HepG2 (cell line): ENCODE data around the gene MPV17L2. TPM values are rescaled to one million over a fixed set of nuclear protein-coding genes. Genes with fewer than 3 reads are reported as not detected.

Source experiments
- ATAC-seq: fragments of 200-7000 bp; cut with Tn5 transposase; 3 replicates; pipeline ENCODE4 v1.9.1; 2020; ENCODE audit warnings: mild to moderate bottlenecking, moderate library complexity
- BruUV-seq: library from RNA; stranded (reverse); fragments of 400-500 nt; replicated peaks from 2 replicates; lab custom pipeline; 2021; lab: Mats Ljungman, UMichigan
- CTCF ChIA-PET: fragments of 300-600 bp; formaldehyde crosslinking; extraction: SDS; loops from one replicate; lab custom pipeline; 2021; ENCODE audit warnings: low total read pairs, inconsistent platforms, low intra/inter-chr PET ratio; lab: Yijun Ruan, JAX
- POLR2A ChIA-PET: fragments of 350-600 bp; sonication (Branson Sonifier 250); formaldehyde crosslinking; loops from one replicate; lab custom pipeline; 2020; ENCODE audit warnings: antibody characterized with exemption, inconsistent platforms; lab: Yijun Ruan, JAX
- DNase-seq: peaks from one replicate; pipeline ENCODE4 v3.0.0-alpha.2; 2015; ENCODE audit warnings: low spot score
- FAIRE-seq: peaks from 3 replicates; lab custom pipeline; 2011; peaks lifted over from hg19 to GRCh38; lab: Jason Lieb, UNC
- H2AFZ ChIP-seq: one replicate; pipeline ENCODE4 v1.6.1; 2011; ENCODE audit warnings: low read length, inconsistent platforms
- H3K27ac ChIP-seq: fragments of 300-600 bp; 3 replicates; pipeline ENCODE4 v1.8.0; 2011; ENCODE audit warnings: mixed run types, mild to moderate bottlenecking, mixed read lengths, low read length, inconsistent platforms; ENCODE audit not compliant: insufficient read depth; ENCODE audit errors: extremely low read length
- H3K27me3 ChIP-seq, 2 experiments: fragments of 200-600 bp in 1 of 2; 2 replicates in 1 of 2; 3 replicates in 1 of 2; pipeline versions ENCODE4 v1.6.0 to v1.8.0; 2011; ENCODE audit warnings: low read length in 2 of 2, mild to moderate bottlenecking in 2 of 2, moderate library complexity in 2 of 2, inconsistent platforms in 1 of 2; ENCODE audit not compliant: insufficient read depth in 2 of 2, control insufficient read depth in 1 of 2
- H3K36me3 ChIP-seq, 2 experiments: fragments of 200-600 bp in 1 of 2; replicated peaks in 1 of 2; 2 replicates in 1 of 2; 3 replicates in 1 of 2; pipeline versions ENCODE4 v1.5.1 to v1.8.0; 2011; ENCODE audit warnings: low read length in 2 of 2, inconsistent platforms in 1 of 2; ENCODE audit not compliant: insufficient read depth in 2 of 2, control insufficient read depth in 1 of 2
- H3K4me1 ChIP-seq: 2 replicates; pipeline ENCODE4 v1.5.1; 2012; ENCODE audit warnings: low read length, inconsistent platforms; ENCODE audit not compliant: insufficient read depth
- H3K4me2 ChIP-seq: 2 replicates; pipeline ENCODE4 v1.6.0; 2011; ENCODE audit warnings: low read depth, low read length, inconsistent platforms
- H3K4me3 ChIP-seq, 3 experiments: fragments of 200-600 bp in 1 of 3; sonication (generic), shearing (Covaris generic) in 1 of 3; replicated peaks in 1 of 3; 2 replicates each; pipeline ENCODE4 v1.5.1; 2011 to 2016; ENCODE audit warnings: low read length in 3 of 3, inconsistent platforms in 2 of 3, low read depth in 2 of 3, mild to moderate bottlenecking in 2 of 3, control low read depth in 1 of 3, mixed read lengths in 1 of 3; ENCODE audit not compliant: insufficient read depth in 1 of 3
- H3K79me2 ChIP-seq: one replicate; pipeline ENCODE4 v1.6.1; 2011; ENCODE audit warnings: low read length, inconsistent platforms; ENCODE audit not compliant: insufficient read depth
- H3K9ac ChIP-seq: 2 replicates; pipeline ENCODE4 v1.6.0; 2011; ENCODE audit warnings: mild to moderate bottlenecking, low read depth, low read length, inconsistent platforms; ENCODE audit not compliant: insufficient read depth
- H3K9me3 ChIP-seq: 2 replicates; pipeline ENCODE4 v1.5.1; 2012; ENCODE audit warnings: mild to moderate bottlenecking, low read length
- H4K20me1 ChIP-seq: 2 replicates; pipeline ENCODE4 v1.6.0; 2011; ENCODE audit warnings: inconsistent platforms, mild to moderate bottlenecking, low read length, moderate library complexity; ENCODE audit not compliant: insufficient read depth
- BCL6 ChIP-seq: IDR thresholded peaks from 2 replicates; pipeline ENCODE4 v1.6.1; 2016; ENCODE audit warnings: missing genetic modification reagents, missing compliant biosample characterization
- CENPX ChIP-seq: sonication (generic); formaldehyde crosslinking; IDR thresholded peaks from 2 replicates; pipeline ENCODE4 v1.9.0; 2021; ENCODE audit warnings: mild to moderate bottlenecking, missing genetic modification reagents, moderate library complexity
- DMAP1 ChIP-seq: IDR thresholded peaks from 2 replicates; pipeline ENCODE4 v1.6.1; 2016
- MXD4 ChIP-seq: IDR thresholded peaks from 2 replicates; pipeline ENCODE4 v1.6.1; 2016; ENCODE audit warnings: mild to moderate bottlenecking, missing biosample characterization, missing genetic modification reagents
- RFX3 ChIP-seq: IDR thresholded peaks from 2 replicates; pipeline ENCODE4 v1.6.1; 2016; ENCODE audit warnings: missing biosample characterization, missing genetic modification reagents
- TEAD3 ChIP-seq: optimal IDR thresholded peaks from 2 replicates; pipeline ENCODE3; 2016; ENCODE audit warnings: borderline replicate concordance
- YEATS4 ChIP-seq: sonication (generic); formaldehyde crosslinking; IDR thresholded peaks from 2 replicates; pipeline ENCODE4 v1.4.0; 2020; ENCODE audit warnings: missing genetic modification reagents, borderline replicate concordance
- ZNF225 ChIP-seq: sonication (generic); formaldehyde crosslinking; IDR thresholded peaks from 2 replicates; pipeline ENCODE4 v1.4.0; 2020; ENCODE audit warnings: mild to moderate bottlenecking, missing genetic modification reagents
- ZNF232 ChIP-seq: sonication (generic); formaldehyde crosslinking; IDR thresholded peaks from 2 replicates; pipeline ENCODE4 v1.4.0; 2020; ENCODE audit warnings: missing genetic modification reagents, borderline replicate concordance
- ZNF563 ChIP-seq: sonication (generic); formaldehyde crosslinking; IDR thresholded peaks from 2 replicates; pipeline ENCODE4 v1.8.0; 2022; ENCODE audit warnings: mild to moderate bottlenecking, moderate library complexity, missing genetic modification reagents
- ZNF670 ChIP-seq: sonication (generic); formaldehyde crosslinking; IDR thresholded peaks from 2 replicates; pipeline ENCODE4 v1.8.0; 2022; ENCODE audit warnings: mild to moderate bottlenecking, missing genetic modification reagents, borderline replicate concordance
- WGBS: methylation state at CpG from one replicate; pipeline ENCODE4 v1.1.6; 2017; ENCODE audit warnings: low lambda C conversion rate; 5-methylcytosine and 5-hydroxymethylcytosine counted together
- in situ Hi-C: cut with HindIII; loops from 2 replicates; pipeline ENCODE4 v1.10.0; 2017; ENCODE audit warnings: low pct_unique_long_range_greater_than_20kb; ENCODE audit not compliant: extremely low pct_ligation_motif_present
- intact Hi-C: fragments of 100-400 bp; cut with micrococcal nuclease; formaldehyde crosslinking; loops from one replicate; pipeline ENCODE4 v1.10.0; 2022; ENCODE audit not compliant: unreplicated experiment
- polyA plus RNA-seq, 8 experiments: library from polyadenylated mRNA; depleted of rRNA in 3 of 8; stranded (reverse) in 7 of 8; unstranded in 1 of 8; fragments of >200 nt; fragmentation: Illumina TruSeq in 4 of 8; extraction: Trizol in 4 of 8; gene quantifications; 2 replicates each; pipeline versions ENCODE4 v1.2.1 to v1.2.3, GENCODE V29; 2011 to 2016; ENCODE audit warnings: low read depth in 4 of 8, missing spikeins in 1 of 8, mixed read lengths in 1 of 8; ENCODE audit not compliant: insufficient read depth in 1 of 8
- total RNA-seq, 5 experiments: library from RNA; depleted of rRNA; stranded (reverse); fragments of >200 nt; fragmentation: Illumina TruSeq; extraction: Trizol; gene quantifications; 2 replicates each; pipeline ENCODE4 v1.2.3, GENCODE V29; 2016; ENCODE audit warnings: low read depth in 1 of 5

Gene MPV17L2
- total and polyA plus RNA-seq, 2 of the 13 experiments (the other 11 are each of a cell fraction or from before 2014, with no cell fraction given): 13.6 to 16.7 TPM

- TF ChIP-seq ZNF563 (CRISPR knock-in tag) (no peak), BCL6 (no peak), ZNF232 (no peak), DMAP1 (no peak), ZNF225 (CRISPR knock-in tag) (no peak), CENPX (no peak), MXD4 (CRISPR knock-in tag) (no peak), ZNF670 (CRISPR knock-in tag) (no peak), YEATS4 (CRISPR knock-in tag) (no peak)
- TF ChIP-seq, all 625 proteins: peak for 0
Observed at GRCh38 chr19:18176367-18177310, 16.4 kb upstream of the MPV17L2 start (continued).

GRCh38 chr19:18179957-18180356 is 13.1 kb upstream of the MPV17L2 start:
- Histone ChIP-seq H3K36me3 (peaks cover 0 to 10% of the 10 kb centered on the region in 2 experiments; a peak in 1 of 5 replicates), H2AFZ (no peak overlapping the region), H3K4me2 (no peak overlapping the region), H4K20me1 (no peaks in the 10 kb centered on the region), H3K27me3 (no peaks in the 10 kb centered on the region), H3K9me3 (no peaks in the 10 kb centered on the region), H3K4me1 (peaks cover 7% of the 10 kb centered on the region), H3K27ac (no peak overlapping the region), H3K9ac (no peak overlapping the region), H3K4me3 (no peak overlapping the region), H3K79me2 (no peaks in the 10 kb centered on the region)
- ChIA-PET POLR2A (interaction anchor here (1.0 kb wide), 1 partner anchor 71 kb away, joined by 3 read pairs; no protein-coding TSS in a partner anchor), CTCF (no interaction called here)
- in situ Hi-C loops (loop anchor here (10.0 kb wide), 1 partner anchor 175 kb away; the partner anchor contains the start of gene ARRDC2), intact Hi-C loops (no loop called here)
- DNase-seq (no peak), ATAC-seq (no peak), FAIRE-seq (no peak)
- WGBS: 94% methylated on average over 5 of the region's 5 CpGs
- BruUV-seq: no TSS peak
- TF ChIP-seq TEAD3 (CRISPR knock-in tag): no peak
- no peak for TF ChIP-seq RFX3
